Stomach (tissue), 9 donors: ENCODE data around the gene AJM1. TPM values are rescaled to one million over a fixed set of nuclear protein-coding genes. Genes with fewer than 3 reads are reported as not detected.
A peak's percentile ranks its signal among the peaks of the same experiment; 100 is the strongest.
"Not testable (repeated sequence)": the region's sequence is repeated elsewhere in the genome, so short reads cannot be mapped to it uniquely, and the experiment has no call there.

Experiments
- DNase-seq, 2 donors: peaks; one replicate each; pipeline versions ENCODE4 v3.0.0 to v3.0.0-alpha.2; 2013 to 2019
- H3K27ac ChIP-seq, 5 donors: fragments of 200-600 bp in 4 of 5; sonication (generic) in 4 of 5; one replicate each; pipeline ENCODE4 v1.5.1; 2013 to 2019; ENCODE audit warnings: mild to moderate bottlenecking in 1 of 5, moderate library complexity in 1 of 5
- H3K27me3 ChIP-seq, 3 donors: fragments of 200-600 bp; sonication (generic); one replicate each; pipeline ENCODE4 v1.5.1; 2017 to 2019; ENCODE audit warnings: mixed run types in 1 of 3
- H3K36me3 ChIP-seq, 4 donors: fragments of 200-600 bp; sonication (generic); 1 replicate in 3 of 4; 2 replicates in 1 of 4; pipeline ENCODE4 v1.5.1; 2016 to 2019
- H3K4me1 ChIP-seq, 4 donors: fragments of 200-600 bp; sonication (generic); one replicate each; pipeline ENCODE4 v1.5.1; 2016 to 2019
- H3K4me3 ChIP-seq, 4 donors: fragments of 200-600 bp; sonication (generic) in 3 of 4; one replicate each; pipeline ENCODE4 v1.5.1; 2016 to 2019; ENCODE audit warnings: mild to moderate bottlenecking in 1 of 4
- H3K9me3 ChIP-seq, 4 donors: fragments of 200-600 bp; sonication (generic); one replicate each; pipeline ENCODE4 v1.5.1; 2016 to 2019
- CTCF ChIP-seq, 7 experiments: fragments of 450-650 bp in 4 of 7; fragments of 200-600 bp in 3 of 7; sonication (generic) in 3 of 7; IDR thresholded peaks; one replicate each; pipeline ENCODE4 v1.5.1; 2016 to 2019; ENCODE audit warnings: antibody characterized with exemption in 7 of 7, control low read depth in 2 of 7, mild to moderate bottlenecking in 1 of 7
- EP300 ChIP-seq: sonication (generic); formaldehyde crosslinking; IDR thresholded peaks from one replicate; pipeline ENCODE4 v1.6.1; 2017; ENCODE audit warnings: antibody characterized with exemption
- POLR2A ChIP-seq, 4 donors: fragments of 450-650 bp; IDR thresholded peaks; one replicate each; pipeline ENCODE4 v1.6.1; 2016; ENCODE audit warnings: antibody characterized with exemption in 4 of 4, control low read depth in 2 of 4, mild to moderate bottlenecking in 1 of 4, moderate library complexity in 1 of 4
- POLR2AphosphoS5 ChIP-seq, 3 donors: sonication (generic); formaldehyde crosslinking; IDR thresholded peaks; one replicate each; pipeline ENCODE4 v1.6.1; 2016; ENCODE audit warnings: antibody characterized with exemption in 3 of 3
- WGBS, 5 donors: extraction: QIAGEN DNeasy Blood & Tissue Kit in 3 of 5; methylation state at CpG; one replicate each; pipeline versions ENCODE4 v1.1.5 to v1.1.7; 2013 to 2018; 5-methylcytosine and 5-hydroxymethylcytosine counted together
- intact Hi-C: fragments of 100-400 bp; cut with DNase I; formaldehyde crosslinking; loops from one replicate; pipeline ENCODE4 v1.15.1; 2023; ENCODE audit warnings: low total_unique reads
- polyA plus RNA-seq, 3 donors: library from polyadenylated mRNA; stranded (reverse); fragments of 200-250 nt; gene quantifications; one replicate each; pipeline ENCODE4 v1.2.3, GENCODE V29; 2013
- total RNA-seq, 5 donors: library from RNA; depleted of rRNA; stranded (reverse); fragments of >200 nt; gene quantifications; one replicate each; pipeline versions ENCODE4 v1.1.0 to v1.2.3, GENCODE V29; 2014 to 2016
- donor health status: healthy with polysubstance abuse.
- donor health status: Bipolar disorder and iron deficiency.
- donor health status: healthy.

The AJM1 gene
- total and polyA plus RNA-seq, 8 donors, result 0.46 to 37.4 (median 2.6) TPM

GRCh38 chr9:136840877-136841645, 1.2 kb upstream of the AJM1 start:
- H3K36me3 ChIP-seq, result peaks cover 12 to 48% (median 45%) of the 10 kb centered on the region in 4 donors
- intact Hi-C loops, result no loop called here
- no peaks in the 10 kb centered on the region for H3K9me3 ChIP-seq
- peak overlapping the region; percentile 46 to 70 (median 58) for H3K27ac ChIP-seq
- peaks cover 40 to 59% (median 58%) of the 10 kb centered on the region in 4 donors for H3K4me1 ChIP-seq
- peak; percentile 86 to 91 for DNase-seq
- H3K4me3 ChIP-seq, result no peak overlapping the region
- peaks cover 12 to 36% (median 27%) of the 10 kb centered on the region in 3 donors for H3K27me3 ChIP-seq
- TF ChIP-seq EP300 (no peak), POLR2A (IDR thresholded peaks at IDR 0.05) (no peak), POLR2AphosphoS5 (IDR thresholded peaks at IDR 0.05) (peak in 1 of 3 donors; percentile 27), CTCF (IDR thresholded peaks at IDR 0.05) (no peak)
- WGBS, 5 donors, result 42 to 57% (median 52%) methylated on average over 17 to 28 of the region's 28 CpGs

GRCh38 chr9:136841646-136842379, 465 bp upstream of the AJM1 start:
- intact Hi-C loops, H3K9me3 ChIP-seq, DNase-seq: not testable (repeated sequence)
- Histone ChIP-seq H3K27me3 (peaks cover 12 to 43% (median 34%) of the 10 kb centered on the region in 3 donors), H3K36me3 (peaks cover 12 to 40% (median 38%) of the 10 kb centered on the region in 4 donors), H3K27ac (peak overlapping the region; percentile 46 to 70 (median 58)), H3K4me1 (peaks cover 47 to 66% (median 64%) of the 10 kb centered on the region in 4 donors), H3K4me3 (peak overlapping the region; percentile 42 to 55 (median 46))
- WGBS, 5 donors, result 36 to 53% (median 41%) methylated on average over 8 to 16 of the region's 16 CpGs

GRCh38 chr9:136843159-136843800, 1.0 kb downstream of the AJM1 start:
- Histone ChIP-seq H3K27ac (peak overlapping the region in 2 of 5 donors; percentile 8 to 31), H3K27me3 (peaks cover 12 to 58% (median 41%) of the 10 kb centered on the region in 3 donors), H3K36me3 (peaks cover 12 to 26% (median 23%) of the 10 kb centered on the region in 4 donors), H3K4me3 (peak overlapping the region in 2 of 4 donors; percentile 49 to 55), H3K4me1 (peaks cover 61 to 81% (median 78%) of the 10 kb centered on the region in 4 donors)
- DNase-seq, H3K9me3 ChIP-seq, intact Hi-C loops: not testable (repeated sequence)
- WGBS, 5 donors, result 12 to 14% (median 13%) methylated on average over 11 to 21 of the region's 21 CpGs

DNA sequence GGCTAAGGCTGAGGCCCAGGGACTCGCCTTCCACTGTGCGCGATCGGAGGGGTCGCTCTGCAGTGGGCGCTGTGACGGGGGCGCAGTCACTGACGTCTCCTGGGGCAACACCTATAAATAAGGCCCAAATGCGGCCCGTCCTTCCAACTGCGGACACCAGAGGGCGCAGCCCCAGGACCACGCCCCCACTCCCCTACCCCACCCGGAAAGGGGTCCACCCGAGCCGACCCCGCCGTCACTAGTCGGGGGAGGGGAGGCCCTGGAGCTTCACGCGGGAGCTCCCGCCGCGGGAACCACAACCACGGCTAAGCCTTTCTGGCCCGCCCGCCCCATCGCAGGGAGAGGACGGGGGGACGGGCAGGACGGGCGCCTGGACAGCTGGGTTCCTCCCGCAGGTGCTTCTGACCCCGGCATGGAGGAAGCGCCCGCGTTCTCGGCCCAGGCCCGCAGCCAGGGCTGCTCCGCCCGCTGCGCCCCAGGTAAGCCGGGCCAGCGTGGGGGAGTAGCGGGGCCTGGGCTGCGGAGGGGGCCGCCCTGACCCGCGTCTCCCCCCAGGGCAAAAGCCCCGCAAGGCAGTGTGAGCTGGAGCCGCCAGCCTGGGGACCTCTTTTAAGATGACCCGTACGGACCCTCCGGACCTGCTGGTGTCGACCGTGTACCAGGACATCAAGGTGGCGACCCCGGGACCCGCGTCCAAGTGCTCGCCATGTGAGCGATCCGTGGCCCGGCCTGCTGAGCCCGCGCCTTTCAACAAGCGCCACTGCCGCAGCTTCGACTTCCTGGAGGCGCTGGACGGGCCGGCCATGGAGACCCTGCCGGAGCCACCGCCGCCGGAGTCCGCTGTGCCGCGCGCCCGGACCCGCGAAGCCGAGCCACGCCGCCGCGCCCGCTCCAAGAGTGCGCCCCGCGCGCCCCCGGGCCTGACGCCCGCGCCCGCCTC, 1.8 kb downstream of the AJM1 start:
- peaks cover 61 to 85% (median 84%) of the 10 kb centered on the region in 4 donors for H3K4me1 ChIP-seq
- H3K36me3 ChIP-seq, result peaks cover 8 to 18% (median 15%) of the 10 kb centered on the region in 4 donors
- TF ChIP-seq CTCF (IDR thresholded peaks at IDR 0.05), result peak in 5 of 7 experiments; percentile 12 to 77 (median 73)
- H3K27me3 ChIP-seq, result peaks cover 12 to 62% (median 41%) of the 10 kb centered on the region in 3 donors
- DNase-seq, result peak; percentile 55 to 67
- H3K27ac ChIP-seq, H3K9me3 ChIP-seq, intact Hi-C loops: not testable (repeated sequence)
- 4 to 8% (median 5%) methylated on average over 35 to 99 of the region's 99 CpGs for WGBS, 5 donors
- peak overlapping the region in 3 of 4 donors; percentile 3 to 55 (median 10) for H3K4me3 ChIP-seq
